HG02970 (cell line): ENCODE measurements around the gene IFT122.
"Not testable (repeated sequence)": the region's sequence is repeated elsewhere in the genome, so short reads cannot be mapped to it uniquely, and the experiment has no call there.

Experiments used
- ATAC-seq: cut with Tn5 transposase; IDR thresholded peaks from one replicate; pipeline ENCODE4 v1.9.1; 2021; ENCODE audit warnings: mild to moderate bottlenecking, moderate library complexity, moderate number of reproducible peaks; ENCODE audit not compliant: unreplicated experiment, low FRiP score

The IFT122 gene

GRCh38 chr3:129470861-129471260 is 30.8 kb downstream of the IFT122 start:
- no peak for ATAC-seq

- no peak for ATAC-seq
These were observed 33.2 kb downstream of the IFT122 start for GRCh38 chr3:129473067-129473768.

- ATAC-seq: no peak
These were observed 33.7 kb downstream of the IFT122 start for GRCh38 chr3:129473769-129474152.

GRCh38 chr3:129474984-129475804 is 35.2 kb downstream of the IFT122 start:
- no peak for ATAC-seq

- no peak for ATAC-seq
These were observed 35.8 kb downstream of the IFT122 start for GRCh38 chr3:129475863-129476262.

GRCh38 chr3:129476586-129476985 is 36.6 kb downstream of the IFT122 start:
- no peak for ATAC-seq

GRCh38 chr3:129481225-129481765 is 41.3 kb downstream of the IFT122 start:
- ATAC-seq: not testable (repeated sequence)

GRCh38 chr3:129481766-129482332 is 41.8 kb downstream of the IFT122 start:
- no peak for ATAC-seq

GRCh38 chr3:129482721-129483120 is 42.7 kb downstream of the IFT122 start:
- ATAC-seq: no peak

GRCh38 chr3:129483870-129484269 is 43.8 kb downstream of the IFT122 start:
- ATAC-seq: no peak

- ATAC-seq: not testable (repeated sequence)
These were observed 45.1 kb downstream of the IFT122 start for GRCh38 chr3:129485146-129485545.

- ATAC-seq: no peak
These were observed 46.0 kb downstream of the IFT122 start for GRCh38 chr3:129485721-129486663.

- ATAC-seq: no peak
These were observed 46.6 kb downstream of the IFT122 start for GRCh38 chr3:129486664-129487035.

- no peak for ATAC-seq
These were observed 47.3 kb downstream of the IFT122 start for GRCh38 chr3:129487183-129487867.

- not testable (repeated sequence) for ATAC-seq
These were observed 47.9 kb downstream of the IFT122 start for GRCh38 chr3:129487868-129488335.

- ATAC-seq: not testable (repeated sequence)
These were observed 49.2 kb downstream of the IFT122 start for GRCh38 chr3:129489258-129489657.

GRCh38 chr3:129490273-129490675 is 50.2 kb downstream of the IFT122 start:
- ATAC-seq: no peak

GRCh38 chr3:129491077-129491476 is 51.1 kb downstream of the IFT122 start:
- not testable (repeated sequence) for ATAC-seq

GRCh38 chr3:129491794-129492193 is 51.8 kb downstream of the IFT122 start:
- ATAC-seq: no peak
